CD14-positive monocyte (primary cell): ENCODE results near the gene TDRD3. TPM values are rescaled to one million over a fixed set of nuclear protein-coding genes. Genes with fewer than 3 reads are reported as not detected.

Experiments used
- DNase-seq, 3 donors: peaks; one replicate each; pipeline ENCODE4 v3.0.0-alpha.2; 2011 to 2022
- H2AFZ ChIP-seq: 2 replicates; pipeline ENCODE4 v1.6.0; 2012; ENCODE audit warnings: mild to moderate bottlenecking, low read depth, low read length, inconsistent platforms; ENCODE audit not compliant: insufficient read depth, poor library complexity, severe bottlenecking
- H3K27ac ChIP-seq, 2 donors: 1 replicate in 1 of 2; 2 replicates in 1 of 2; pipeline ENCODE4 v1.5.1; 2012 to 2013; ENCODE audit warnings: low read length in 2 of 2, control low read depth in 1 of 2, inconsistent platforms in 1 of 2, low read depth in 1 of 2, mild to moderate bottlenecking in 1 of 2
- H3K27me3 ChIP-seq, 2 donors: one replicate each; pipeline versions ENCODE4 v1.6.0 to v1.6.1; 2011 to 2013; ENCODE audit warnings: low read length in 2 of 2; ENCODE audit not compliant: control insufficient read depth in 2 of 2, insufficient read depth in 2 of 2
- H3K36me3 ChIP-seq, 2 donors: replicated peaks in 1 of 2; 1 replicate in 1 of 2; 2 replicates in 1 of 2; pipeline versions ENCODE4 v1.5.1 to v1.6.1; 2012 to 2013; ENCODE audit warnings: low read length in 2 of 2, control low read depth in 1 of 2, inconsistent platforms in 1 of 2, mild to moderate bottlenecking in 1 of 2; ENCODE audit not compliant: insufficient read depth in 2 of 2, control insufficient read depth in 1 of 2
- H3K4me1 ChIP-seq, 2 donors: 1 replicate in 1 of 2; 2 replicates in 1 of 2; pipeline versions ENCODE4 v1.5.1 to v1.6.1; 2012 to 2013; ENCODE audit warnings: low read length in 2 of 2, control low read depth in 1 of 2, inconsistent platforms in 1 of 2, mild to moderate bottlenecking in 1 of 2, moderate library complexity in 1 of 2; ENCODE audit not compliant: insufficient read depth in 2 of 2, control insufficient read depth in 1 of 2
- H3K4me2 ChIP-seq: replicated peaks from 2 replicates; pipeline ENCODE3; 2012; ENCODE audit warnings: low read length, moderate library complexity, mild to moderate bottlenecking; ENCODE audit not compliant: poor library complexity, severe bottlenecking; ENCODE audit errors: extremely low read depth
- H3K4me3 ChIP-seq, 3 experiments: fragments of 200-600 bp in 1 of 3; sonication (generic) in 1 of 3; replicated peaks in 1 of 3; 1 replicate in 2 of 3; 2 replicates in 1 of 3; pipeline ENCODE4 v1.5.1; 2011 to 2013; ENCODE audit warnings: low read length in 3 of 3, mild to moderate bottlenecking in 3 of 3, control low read depth in 2 of 3, low read depth in 2 of 3, inconsistent platforms in 1 of 3, moderate library complexity in 1 of 3
- H3K79me2 ChIP-seq: 2 replicates; pipeline ENCODE4 v1.6.0; 2012; ENCODE audit warnings: mild to moderate bottlenecking, control low read depth, inconsistent platforms, low read length, moderate library complexity; ENCODE audit not compliant: insufficient read depth
- H3K9ac ChIP-seq: 2 replicates; pipeline ENCODE4 v1.6.0; 2017; ENCODE audit warnings: low read length, mild to moderate bottlenecking; ENCODE audit not compliant: insufficient read depth, poor library complexity, severe bottlenecking
- H3K9me3 ChIP-seq, 2 donors: replicated peaks in 1 of 2; 1 replicate in 1 of 2; 2 replicates in 1 of 2; pipeline versions ENCODE4 v1.5.1 to v1.6.1; 2012 to 2013; ENCODE audit warnings: low read length in 2 of 2, control low read depth in 1 of 2; ENCODE audit not compliant: control insufficient read depth in 1 of 2, insufficient read depth in 1 of 2
- H4K20me1 ChIP-seq: 2 replicates; pipeline ENCODE4 v1.6.0; 2012; ENCODE audit warnings: mild to moderate bottlenecking, low read length, control low read depth, moderate library complexity; ENCODE audit not compliant: insufficient read depth
- H3K27ac Mint-ChIP-seq, 7 donors: one replicate each; pipeline ENCODE4 v1.8.0; 2020; ENCODE audit warnings: mild to moderate bottlenecking in 7 of 7, mixed read lengths in 7 of 7, moderate library complexity in 6 of 7, inconsistent platforms in 2 of 7
- H3K27me3 Mint-ChIP-seq, 3 donors: one replicate each; pipeline ENCODE4 v1.8.0; 2021 to 2022; ENCODE audit warnings: low read depth in 3 of 3, mild to moderate bottlenecking in 3 of 3, mixed read lengths in 3 of 3, moderate library complexity in 3 of 3, inconsistent platforms in 1 of 3
- H3K36me3 Mint-ChIP-seq, 2 donors: one replicate each; pipeline ENCODE4 v1.8.0; 2020; ENCODE audit warnings: mixed read lengths in 2 of 2, inconsistent platforms in 1 of 2, mild to moderate bottlenecking in 1 of 2
- H3K4me1 Mint-ChIP-seq: one replicate; pipeline ENCODE4 v1.8.0; 2020; ENCODE audit warnings: mild to moderate bottlenecking, mixed read lengths
- H3K4me3 Mint-ChIP-seq, 2 donors: one replicate each; pipeline ENCODE4 v1.8.0; 2020; ENCODE audit warnings: mild to moderate bottlenecking in 2 of 2, mixed read lengths in 2 of 2, moderate library complexity in 1 of 2
- H3K9me3 Mint-ChIP-seq, 7 donors: one replicate each; pipeline ENCODE4 v1.8.0; 2020 to 2022; ENCODE audit warnings: mixed read lengths in 7 of 7, mild to moderate bottlenecking in 6 of 7, moderate library complexity in 6 of 7, inconsistent platforms in 2 of 7
- CTCF ChIP-seq: fragments of 200-600 bp; IDR thresholded peaks from one replicate; pipeline ENCODE4 v1.8.0; 2022; ENCODE audit warnings: antibody characterized with exemption, mild to moderate bottlenecking
- WGBS: methylation state at CpG from one replicate; pipeline ENCODE4 v1.1.5; 2013; ENCODE audit warnings: missing lambda C conversion rate; ENCODE audit not compliant: insufficient coverage; 5-methylcytosine and 5-hydroxymethylcytosine counted together
- intact Hi-C, 2 donors: fragments of 100-400 bp; cut with micrococcal nuclease; formaldehyde crosslinking; loops; one replicate each; pipeline versions ENCODE4 v1.15.0 to v1.15.1; 2023
- polyA plus RNA-seq, 3 donors: library from polyadenylated mRNA; depleted of rRNA in 1 of 3; unstranded in 2 of 3; stranded (reverse) in 1 of 3; fragments of 300-500 nt in 2 of 3; fragments of >200 nt in 1 of 3; fragmentation: Illumina TruSeq in 2 of 3; gene quantifications; 1 replicate in 2 of 3; 2 replicates in 1 of 3; pipeline ENCODE4 v1.2.3, GENCODE V29; 2012 to 2021

Gene TDRD3
- polyA plus RNA-seq, 3 donors: 2.7 to 4.8 (median 4.7) TPM

GRCh38 chr13:60425332-60425731 is 28.3 kb downstream of the TDRD3 start:
- no peak overlapping the region for H3K9ac ChIP-seq
- intact Hi-C loops: no loop called here
- H3K4me3 ChIP-seq: no peak overlapping the region
- no peak overlapping the region for H3K4me2 ChIP-seq
- no peak for DNase-seq
- H3K27me3 ChIP-seq: no peaks in the 10 kb centered on the region
- WGBS: no CpG with 5 or more reads among the region's 4 CpGs
- no peak overlapping the region for H2AFZ ChIP-seq
- H3K36me3 ChIP-seq: no peaks in the 10 kb centered on the region
- Mint-ChIP-seq H3K4me3 (no peak overlapping the region), H3K9me3 (peaks cover 0 to 9% (median 6%) of the 10 kb centered on the region in 7 donors), H3K27me3 (peaks cover 0 to 3% (median 0%) of the 10 kb centered on the region in 3 donors), H3K27ac (no peak overlapping the region), H3K36me3 (peaks cover 4 to 5% of the 10 kb centered on the region in 2 donors), H3K4me1 (no peaks in the 10 kb centered on the region)
- TF ChIP-seq CTCF: no peak
- no peaks in the 10 kb centered on the region for H3K79me2 ChIP-seq
- no peaks in the 10 kb centered on the region for H4K20me1 ChIP-seq
- no peak overlapping the region for H3K27ac ChIP-seq
- peaks cover 6% of the 10 kb centered on the region in 2 donors for H3K9me3 ChIP-seq
- no peaks in the 10 kb centered on the region for H3K4me1 ChIP-seq

- no peaks in the 10 kb centered on the region for H4K20me1 ChIP-seq
- Mint-ChIP-seq H3K27me3 (peaks cover 0 to 3% (median 0%) of the 10 kb centered on the region in 3 donors), H3K4me3 (no peak overlapping the region), H3K36me3 (peaks cover under 1 to 3% of the 10 kb centered on the region in 2 donors), H3K9me3 (peaks cover 0 to 4% (median under 1%) of the 10 kb centered on the region in 7 donors), H3K4me1 (no peaks in the 10 kb centered on the region), H3K27ac (no peak overlapping the region)
- H3K4me3 ChIP-seq: no peak overlapping the region
- no peak for DNase-seq
- no peaks in the 10 kb centered on the region for H3K36me3 ChIP-seq
- H3K4me2 ChIP-seq: no peak overlapping the region
- H3K9me3 ChIP-seq: peaks cover 0 to 2% of the 10 kb centered on the region in 2 donors
- H3K27me3 ChIP-seq: no peaks in the 10 kb centered on the region
- intact Hi-C loops: no loop called here
- no peak overlapping the region for H3K27ac ChIP-seq
- no peak overlapping the region for H2AFZ ChIP-seq
- no peaks in the 10 kb centered on the region for H3K79me2 ChIP-seq
- no CpG with 5 or more reads among the region's 1 CpG for WGBS
- no peak overlapping the region for H3K9ac ChIP-seq
- TF ChIP-seq CTCF: no peak
- no peaks in the 10 kb centered on the region for H3K4me1 ChIP-seq
These were observed 29.1 kb downstream of the TDRD3 start for GRCh38 chr13:60426075-60426474.
